Measurements from ENCODE around the gene PRR3.

Gene PRR3

GRCh38 chr6:30564114-30564513 lies 7.0 kb downstream of the PRR3 start:
- ATAC-seq: no peak
- no peak for TF ChIP-seq CREB5 (CRISPR knock-in tag; IDR thresholded peaks at IDR 0.05; ENCODE audit: low read depth)
- TF ChIP-seq ZNF70 (CRISPR knock-in tag; IDR thresholded peaks at IDR 0.05): no peak
- TF ChIP-seq ARNTL (CRISPR knock-in tag; IDR thresholded peaks at IDR 0.05; ENCODE audit: borderline replicate concordance, low read depth): no peak
- no peak for TF ChIP-seq ESRRG (CRISPR knock-in tag; IDR thresholded peaks at IDR 0.05)
- no peak for TF ChIP-seq ZNF8 (CRISPR knock-in tag; IDR thresholded peaks at IDR 0.05)
- TF ChIP-seq CSDC2 (CRISPR knock-in tag; IDR thresholded peaks at IDR 0.05): no peak

GRCh38 chr6:30565772-30566171 lies 8.7 kb downstream of the PRR3 start:
- TF ChIP-seq ZNF565 (CRISPR knock-in tag; conservative IDR thresholded peaks at IDR 0.05; ENCODE audit: low read depth) (no peak), TSHZ2 (CRISPR knock-in tag; IDR thresholded peaks at IDR 0.05) (no peak), CSDC2 (CRISPR knock-in tag; IDR thresholded peaks at IDR 0.05) (no peak), ARNTL (CRISPR knock-in tag; IDR thresholded peaks at IDR 0.05; ENCODE audit: borderline replicate concordance, low read depth) (no peak), RARB (CRISPR knock-in tag; IDR thresholded peaks at IDR 0.05) (no peak), SNAI2 (CRISPR knock-in tag; IDR thresholded peaks at IDR 0.05) (no peak), OSR1 (CRISPR knock-in tag; IDR thresholded peaks at IDR 0.05) (no peak), ZFP3 (CRISPR knock-in tag; IDR thresholded peaks at IDR 0.05) (no peak)
- ATAC-seq: no peak; the same call in 2 of the 3 replicates

GRCh38 chr6:30568245-30568644 lies 11.2 kb downstream of the PRR3 start:
- ATAC-seq: no peak
- no peak for TF ChIP-seq GLIS3 (CRISPR knock-in tag; IDR thresholded peaks at IDR 0.05)
- no peak for TF ChIP-seq CREB5 (CRISPR knock-in tag; IDR thresholded peaks at IDR 0.05; ENCODE audit: low read depth)
- TF ChIP-seq PPARA (CRISPR knock-in tag; IDR thresholded peaks at IDR 0.05; ENCODE audit: borderline replicate concordance): no peak

- ATAC-seq: no peak
- TF ChIP-seq CSRNP3 (CRISPR knock-in tag; IDR thresholded peaks at IDR 0.05) (no peak), TSHZ2 (CRISPR knock-in tag; IDR thresholded peaks at IDR 0.05) (no peak), ARNTL (CRISPR knock-in tag; IDR thresholded peaks at IDR 0.05; ENCODE audit: borderline replicate concordance, low read depth) (no peak), PPARA (CRISPR knock-in tag; IDR thresholded peaks at IDR 0.05; ENCODE audit: borderline replicate concordance) (no peak), POU6F1 (CRISPR knock-in tag; IDR thresholded peaks at IDR 0.05; ENCODE audit: borderline replicate concordance, low read depth) (no peak), TCF4 (CRISPR knock-in tag; IDR thresholded peaks at IDR 0.05; ENCODE audit: borderline replicate concordance) (no peak), ZNF8 (CRISPR knock-in tag; IDR thresholded peaks at IDR 0.05) (no peak), ZNF70 (CRISPR knock-in tag; IDR thresholded peaks at IDR 0.05) (no peak), GLIS3 (CRISPR knock-in tag; IDR thresholded peaks at IDR 0.05) (no peak), ISL1 (CRISPR knock-in tag; IDR thresholded peaks at IDR 0.05) (no peak), CSDC2 (CRISPR knock-in tag; IDR thresholded peaks at IDR 0.05) (no peak), ZNF565 (CRISPR knock-in tag; conservative IDR thresholded peaks at IDR 0.05; ENCODE audit: low read depth) (no peak), TOX (CRISPR knock-in tag; IDR thresholded peaks at IDR 0.05; ENCODE audit: borderline replicate concordance) (no peak), OSR1 (CRISPR knock-in tag; IDR thresholded peaks at IDR 0.05) (no peak), PATZ1 (CRISPR knock-in tag; IDR thresholded peaks at IDR 0.05; ENCODE audit: borderline replicate concordance) (no peak), CREB5 (CRISPR knock-in tag; IDR thresholded peaks at IDR 0.05; ENCODE audit: low read depth) (no peak), ESRRG (CRISPR knock-in tag; IDR thresholded peaks at IDR 0.05) (no peak)
These were observed 13.2 kb downstream of the PRR3 start for GRCh38 chr6:30570263-30570662.
